ENCODE data around the gene ADGRV1.

GRCh38 chr5:91186101-91186500 lies 627.5 kb downstream of the ADGRV1 start:
- TF ChIP-seq CTCF (IDR thresholded peaks at IDR 0.05) (no peak), POLR2A (IDR thresholded peaks at IDR 0.05) (no peak)

All from thyroid gland (tissue), 4 donors.